Activated naive CD4-positive, alpha-beta T cell treated with anti-CD3 and anti-CD28 coated beads, Interleukin-2, amount 10 ng/mL, durations not matched to agents 7 days and 5 days (primary cell): Measurements from ENCODE around the gene CIBAR2.

Source experiments
- CTCF ChIA-PET: fragments of 350-600 bp; sonication (Branson Sonifier 250); formaldehyde crosslinking; loops from one replicate; lab custom pipeline; 2021; ENCODE audit warnings: antibody characterized with exemption; lab: Charles Lee
- DNase-seq: peaks from one replicate; pipeline ENCODE4 v3.0.0-alpha.2; 2020
- H3K27ac Mint-ChIP-seq: one replicate; pipeline ENCODE4 v1.8.0; 2021; ENCODE audit warnings: mild to moderate bottlenecking, moderate library complexity, mixed read lengths
- H3K27me3 Mint-ChIP-seq: one replicate; pipeline ENCODE4 v1.8.0; 2021; ENCODE audit warnings: mild to moderate bottlenecking, mixed read lengths
- H3K36me3 Mint-ChIP-seq: one replicate; pipeline ENCODE4 v1.8.0; 2021; ENCODE audit warnings: mixed read lengths
- H3K4me1 Mint-ChIP-seq: one replicate; pipeline ENCODE4 v1.8.0; 2021; ENCODE audit warnings: mixed read lengths
- H3K4me3 Mint-ChIP-seq: one replicate; pipeline ENCODE4 v1.8.0; 2021; ENCODE audit warnings: mild to moderate bottlenecking, moderate library complexity, mixed read lengths
- H3K9me3 Mint-ChIP-seq: one replicate; pipeline ENCODE4 v1.8.0; 2021; ENCODE audit warnings: mixed read lengths

CIBAR2 gene

DNA sequence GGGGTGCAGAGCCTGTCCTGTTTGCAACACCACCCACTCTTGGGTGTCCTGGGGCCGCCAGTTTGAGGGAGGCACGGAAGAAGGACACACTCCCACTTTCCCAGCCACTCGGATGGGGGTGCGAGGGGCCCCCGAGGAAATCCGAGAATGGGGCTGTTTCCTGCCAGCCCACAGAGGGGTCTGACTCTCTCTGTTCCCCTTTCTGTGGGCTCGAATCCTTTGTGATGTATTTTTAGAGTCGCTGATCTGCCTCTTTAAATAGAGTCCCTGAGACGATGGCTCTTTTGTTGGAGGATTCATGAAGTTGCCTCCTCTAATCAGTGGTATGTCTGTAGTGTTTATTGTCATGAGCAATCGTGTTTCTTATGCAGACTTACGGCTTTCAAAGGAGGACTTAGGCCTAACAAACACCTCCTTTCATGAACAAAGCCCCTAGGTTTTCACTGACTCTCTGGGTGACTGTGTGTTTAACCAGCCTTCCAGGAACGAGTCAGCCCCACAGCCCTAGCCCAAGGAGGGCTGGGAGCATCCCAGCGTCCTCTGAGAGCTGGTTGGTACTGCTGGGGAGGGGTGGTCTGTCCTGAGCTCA lies 29.1 kb downstream of the CIBAR2 start:
- Mint-ChIP-seq H3K27me3 (peaks cover 17% of the 10 kb centered on the region), H3K4me3 (no peak overlapping the region)

DNA sequence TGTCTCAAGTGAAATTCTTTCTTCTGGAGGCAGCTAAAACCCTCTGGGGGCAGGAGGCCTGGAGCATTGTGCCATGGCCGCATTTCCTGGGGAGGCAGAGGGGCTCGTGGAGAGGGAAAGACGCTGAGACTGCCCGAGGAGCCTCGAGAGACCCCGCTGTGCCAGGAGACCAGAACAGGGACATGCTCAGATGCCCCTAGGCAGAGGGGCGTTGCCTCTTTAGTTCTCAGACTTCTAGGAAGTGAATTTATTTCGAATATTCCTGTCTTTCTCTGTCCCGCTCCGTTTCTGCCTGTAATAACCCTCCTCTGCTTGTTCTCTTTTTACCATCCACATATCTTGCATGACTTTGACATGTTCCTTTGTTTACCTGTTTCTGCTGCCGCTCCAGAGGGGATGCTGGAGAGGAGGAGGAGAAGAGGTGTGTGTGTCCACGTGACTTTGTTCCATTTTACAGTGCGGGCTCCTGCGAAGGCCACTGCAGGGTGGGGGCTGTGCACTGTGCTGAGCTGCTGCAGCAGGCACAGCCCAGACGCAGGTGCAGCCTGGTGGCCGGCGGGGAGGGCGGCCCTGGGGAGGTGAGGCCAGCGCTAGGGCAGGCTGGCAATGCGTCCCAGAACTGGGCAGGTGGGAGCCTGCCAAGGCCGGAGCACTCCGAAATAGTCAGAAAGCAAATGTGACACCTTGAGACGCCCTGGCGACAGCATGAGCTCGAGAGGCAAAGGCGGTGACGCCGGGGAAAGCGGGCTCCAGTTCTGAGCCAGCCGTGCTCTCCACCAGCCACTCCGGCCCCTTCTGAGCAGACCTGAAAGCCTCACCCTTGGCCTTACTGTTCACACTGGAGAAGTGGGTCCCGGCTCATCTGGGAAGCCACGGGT lies 29.9 kb downstream of the CIBAR2 start:
- no peak overlapping the region for H3K27ac Mint-ChIP-seq

More for the DNA sequence above, 29.1 kb downstream of the CIBAR2 start:
- Mint-ChIP-seq H3K36me3 (no peaks in the 10 kb centered on the region), H3K4me1 (peaks cover 8% of the 10 kb centered on the region), H3K9me3 (no peaks in the 10 kb centered on the region), H3K27ac (no peak overlapping the region)
- no peak for DNase-seq
- CTCF ChIA-PET, result interaction anchor here (1.3 kb wide), 1 partner anchor 56 kb away, joined by 6 read pairs; no protein-coding TSS in a partner anchor

DNA sequence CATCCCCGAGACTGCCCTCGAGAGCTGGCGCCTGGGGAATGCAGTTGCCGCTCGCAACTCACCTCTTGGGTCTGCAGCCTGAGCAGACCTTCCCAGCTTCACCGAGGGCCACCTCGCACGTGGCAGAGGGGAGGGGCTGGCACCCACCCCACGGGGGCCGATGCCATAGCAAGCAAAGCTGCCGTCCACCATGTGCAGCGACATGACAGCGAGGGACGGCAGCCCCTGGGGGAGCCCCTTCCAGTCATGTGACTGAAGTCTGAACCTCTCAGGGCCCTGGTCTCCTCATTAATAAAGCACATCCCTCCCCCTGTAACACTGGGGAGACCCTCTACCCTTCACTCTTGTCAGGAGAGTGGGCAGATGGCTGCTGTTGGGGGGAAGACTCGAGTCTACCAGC lies 30.5 kb downstream of the CIBAR2 start:
- Mint-ChIP-seq H3K9me3 (no peaks in the 10 kb centered on the region), H3K4me3 (no peak overlapping the region)

More for the DNA sequence above, 29.9 kb downstream of the CIBAR2 start:
- Mint-ChIP-seq H3K4me1 (peaks cover 8% of the 10 kb centered on the region), H3K4me3 (no peak overlapping the region), H3K27me3 (peaks cover 17% of the 10 kb centered on the region), H3K9me3 (no peaks in the 10 kb centered on the region), H3K36me3 (no peaks in the 10 kb centered on the region)
- no peak for DNase-seq
- CTCF ChIA-PET, result no interaction called here

DNA sequence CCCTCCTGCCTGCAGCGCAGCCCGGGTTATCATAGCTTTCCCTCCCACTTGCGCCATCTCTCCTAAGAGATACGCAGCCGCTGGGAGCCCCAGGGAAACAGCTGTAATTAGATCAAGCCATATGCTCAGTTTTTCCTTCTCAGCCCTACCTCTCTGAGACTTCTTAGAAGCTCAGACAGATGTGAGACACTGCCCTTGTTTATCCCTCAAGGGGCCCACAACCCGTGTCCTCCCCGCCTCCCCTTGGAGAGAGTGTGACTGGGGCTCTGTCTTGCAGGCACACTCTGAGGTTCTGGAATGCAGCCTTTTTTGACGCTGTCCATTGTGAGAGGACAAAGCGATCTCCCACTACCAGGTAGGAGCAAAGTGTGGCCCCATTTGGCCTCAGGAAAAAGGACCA lies 31.2 kb downstream of the CIBAR2 start:
- no peaks in the 10 kb centered on the region for H3K9me3 Mint-ChIP-seq
- CTCF ChIA-PET, result no interaction called here
- H3K27me3 Mint-ChIP-seq, result peaks cover 17% of the 10 kb centered on the region
- no peaks in the 10 kb centered on the region for H3K36me3 Mint-ChIP-seq
- no peak overlapping the region for H3K27ac Mint-ChIP-seq
- no peak overlapping the region for H3K4me3 Mint-ChIP-seq
- DNase-seq, result no peak
- peaks cover 2% of the 10 kb centered on the region for H3K4me1 Mint-ChIP-seq

More for the DNA sequence above, 30.5 kb downstream of the CIBAR2 start:
- DNase-seq, result no peak
- CTCF ChIA-PET, result no interaction called here
- H3K27me3 Mint-ChIP-seq, result peaks cover 17% of the 10 kb centered on the region
- no peak overlapping the region for H3K27ac Mint-ChIP-seq
- H3K36me3 Mint-ChIP-seq, result no peaks in the 10 kb centered on the region
- H3K4me1 Mint-ChIP-seq, result peaks cover 5% of the 10 kb centered on the region

DNA sequence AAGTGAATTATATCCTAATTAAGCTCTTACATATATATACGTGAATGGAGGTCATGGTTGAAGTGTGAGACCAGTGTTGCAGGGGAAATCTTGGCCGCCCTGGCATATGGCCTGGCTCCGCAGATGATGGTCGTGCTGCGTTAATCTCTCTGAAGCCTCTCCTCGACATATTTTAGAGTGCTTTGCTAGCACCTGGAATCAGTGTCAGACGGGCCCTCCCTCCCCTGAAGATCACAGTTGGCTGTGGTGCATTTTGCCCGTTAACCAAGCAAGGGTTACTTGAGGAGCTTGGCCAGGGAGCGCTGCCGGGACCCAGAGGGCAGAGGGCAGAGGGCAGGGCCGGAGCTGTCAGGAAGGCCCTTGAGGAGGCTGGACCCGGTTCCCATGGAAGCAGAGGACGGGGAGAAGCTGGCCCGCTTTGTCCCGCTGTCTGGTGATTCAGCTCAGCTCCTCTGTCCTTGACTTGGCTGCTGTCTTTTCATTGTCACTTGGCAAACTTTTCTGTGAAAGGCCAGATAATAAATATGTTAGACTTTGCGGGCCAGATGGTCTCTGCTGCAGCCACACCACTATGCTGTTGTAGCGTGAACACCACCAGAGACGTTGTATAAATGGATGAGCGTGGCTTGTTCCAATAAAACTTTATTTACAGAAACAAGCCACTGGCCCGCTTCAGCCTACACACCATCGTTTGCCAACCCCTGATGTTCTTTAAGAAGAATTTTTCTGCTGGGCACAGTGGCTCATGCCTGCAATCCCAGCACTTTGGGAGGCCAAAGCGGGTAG lies 32.3 kb downstream of the CIBAR2 start:
- no peak for DNase-seq
- H3K4me1 Mint-ChIP-seq, result peaks cover 2% of the 10 kb centered on the region
- H3K4me3 Mint-ChIP-seq, result no peak overlapping the region
- H3K27ac Mint-ChIP-seq, result no peak overlapping the region
- H3K9me3 Mint-ChIP-seq, result no peaks in the 10 kb centered on the region
- H3K36me3 Mint-ChIP-seq, result no peaks in the 10 kb centered on the region
- CTCF ChIA-PET, result no interaction called here
- peaks cover 17% of the 10 kb centered on the region for H3K27me3 Mint-ChIP-seq

DNA sequence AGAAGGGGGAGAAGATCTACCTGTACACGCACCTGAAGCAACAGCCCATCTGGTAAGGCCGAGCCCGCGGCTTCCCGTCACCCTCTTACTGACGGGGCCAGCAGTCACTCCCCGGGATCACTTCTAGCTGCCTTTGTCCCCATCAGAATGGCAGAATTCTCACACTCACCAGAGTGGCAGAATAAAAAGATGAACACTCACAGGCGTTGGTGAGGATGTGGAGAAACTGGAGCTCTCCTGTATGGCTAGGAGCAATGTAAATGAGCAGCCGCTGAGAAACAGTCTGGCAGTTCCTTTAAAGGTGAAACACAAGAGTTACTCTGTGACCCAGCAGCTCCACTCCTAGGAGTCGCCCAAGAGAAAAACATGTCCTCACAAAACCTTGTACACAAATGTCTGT lies 33.3 kb downstream of the CIBAR2 start:
- Mint-ChIP-seq H3K36me3 (no peaks in the 10 kb centered on the region), H3K4me3 (no peak overlapping the region), H3K27me3 (peaks cover 17% of the 10 kb centered on the region), H3K27ac (no peak overlapping the region), H3K4me1 (peaks cover 2% of the 10 kb centered on the region), H3K9me3 (no peaks in the 10 kb centered on the region)
- CTCF ChIA-PET, result no interaction called here
- DNase-seq, result no peak

DNA sequence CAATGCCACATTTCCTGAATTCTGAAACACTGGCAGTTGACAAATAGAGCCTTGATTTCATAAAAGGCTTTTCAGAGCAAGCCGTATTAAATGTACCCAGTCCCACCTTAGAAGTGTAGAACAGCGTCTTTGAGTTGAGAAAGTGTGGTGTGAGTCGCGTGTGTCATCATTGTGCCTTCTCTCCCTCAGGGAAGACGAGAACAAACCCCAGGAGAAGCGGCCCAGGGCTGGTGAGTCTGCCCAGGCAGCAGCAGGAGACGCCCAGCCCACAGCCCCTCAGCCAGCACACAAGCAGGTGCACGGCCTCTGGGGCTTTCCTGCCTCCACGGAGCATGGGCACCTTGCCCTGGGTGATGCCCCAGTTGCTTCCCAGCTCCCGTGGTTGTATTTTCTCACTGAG lies 34.0 kb downstream of the CIBAR2 start:
- CTCF ChIA-PET, result no interaction called here
- DNase-seq, result no peak
- Mint-ChIP-seq H3K4me3 (no peak overlapping the region), H3K4me1 (peaks cover 2% of the 10 kb centered on the region), H3K27ac (no peak overlapping the region), H3K9me3 (no peaks in the 10 kb centered on the region), H3K27me3 (peaks cover 12% of the 10 kb centered on the region), H3K36me3 (no peaks in the 10 kb centered on the region)

DNA sequence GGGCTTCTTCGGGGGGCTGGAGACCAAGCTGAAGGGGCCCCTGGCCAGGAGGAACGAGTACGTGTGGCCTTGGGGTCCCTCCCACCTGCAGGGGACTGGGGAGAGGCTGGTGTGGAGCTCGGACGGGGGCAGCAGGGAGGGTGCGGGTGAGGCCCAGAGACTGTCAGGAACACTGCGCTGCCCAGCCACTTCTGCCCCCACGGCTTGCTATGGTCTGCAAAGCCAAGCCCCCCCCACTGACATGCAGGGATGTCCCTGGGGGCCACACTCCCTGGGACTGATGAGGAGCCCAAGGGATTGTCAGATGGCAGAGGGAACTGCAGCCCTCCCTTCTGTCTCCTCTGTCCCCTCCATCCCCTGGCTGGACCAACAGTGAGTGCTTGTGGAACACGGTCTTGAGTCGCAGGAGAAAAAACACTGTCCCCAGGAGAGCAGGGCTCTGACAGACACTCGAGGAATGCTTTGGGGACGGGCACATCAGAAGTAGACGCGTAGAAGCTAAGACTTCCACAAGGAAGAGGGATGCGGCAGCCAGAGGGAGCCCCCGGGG lies 34.6 kb downstream of the CIBAR2 start:
- no peaks in the 10 kb centered on the region for H3K4me1 Mint-ChIP-seq
- DNase-seq, result no peak
- no peaks in the 10 kb centered on the region for H3K9me3 Mint-ChIP-seq
- no peaks in the 10 kb centered on the region for H3K36me3 Mint-ChIP-seq
- no peak overlapping the region for H3K27ac Mint-ChIP-seq
- CTCF ChIA-PET, result no interaction called here
- H3K27me3 Mint-ChIP-seq, result peaks cover 9% of the 10 kb centered on the region
- H3K4me3 Mint-ChIP-seq, result no peak overlapping the region

DNA sequence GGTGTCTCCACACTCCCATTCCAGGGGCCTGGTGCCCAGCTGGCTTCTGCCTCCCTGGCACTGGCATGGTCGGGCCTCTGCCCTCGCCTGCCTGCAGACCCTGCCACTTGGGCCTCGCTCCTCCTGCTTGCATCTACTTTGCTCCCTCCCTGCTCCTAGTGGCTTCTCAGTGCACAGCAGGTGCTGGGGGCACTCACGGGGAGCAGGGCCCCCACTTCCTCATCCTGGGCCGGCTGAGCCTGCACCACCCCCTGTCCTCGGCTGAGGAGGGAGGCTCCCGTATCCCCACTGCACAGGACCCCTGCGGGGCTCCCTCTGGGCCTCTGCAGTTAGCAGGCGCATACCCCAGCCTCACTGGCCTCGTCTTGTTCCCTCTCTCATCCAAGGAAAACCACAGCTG lies 35.2 kb downstream of the CIBAR2 start:
- no peak overlapping the region for H3K27ac Mint-ChIP-seq
- CTCF ChIA-PET, result no interaction called here
- peaks cover 7% of the 10 kb centered on the region for H3K27me3 Mint-ChIP-seq
- no peak for DNase-seq
- H3K9me3 Mint-ChIP-seq, result no peaks in the 10 kb centered on the region
- no peaks in the 10 kb centered on the region for H3K36me3 Mint-ChIP-seq
- H3K4me1 Mint-ChIP-seq, result no peaks in the 10 kb centered on the region
- H3K4me3 Mint-ChIP-seq, result no peak overlapping the region

DNA sequence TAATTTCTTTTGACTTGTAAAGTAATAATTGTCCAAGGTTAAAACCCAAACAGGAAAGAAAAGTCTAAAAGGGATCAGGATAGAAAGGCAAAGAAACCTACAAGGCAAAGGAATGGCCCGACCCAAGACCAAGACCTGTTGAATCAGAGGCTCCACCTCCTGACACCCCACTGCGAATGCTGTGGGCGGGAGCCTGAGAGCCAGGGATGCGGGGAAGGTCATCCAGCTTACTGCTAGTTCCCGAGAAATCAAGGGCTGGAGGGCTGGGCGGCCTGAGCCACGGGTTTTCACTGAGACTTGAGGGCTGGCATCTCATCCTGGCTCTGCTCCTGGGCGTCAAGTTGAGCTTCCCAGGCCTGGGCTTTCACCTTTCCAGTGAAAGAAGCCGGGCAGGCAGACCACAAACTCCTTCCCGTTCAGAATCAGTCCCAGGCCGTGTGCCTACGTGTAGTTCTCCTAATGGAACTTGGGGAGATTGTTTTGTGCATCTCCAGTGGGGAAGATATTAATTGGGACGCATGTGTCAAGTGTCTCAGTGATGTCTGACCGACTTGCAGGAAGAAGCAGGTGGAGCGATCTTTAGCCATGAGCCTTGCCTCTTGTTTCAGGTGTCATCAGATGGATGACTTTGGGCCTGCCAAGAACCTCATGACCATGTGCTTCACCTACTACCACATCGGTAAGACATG lies 36.9 kb downstream of the CIBAR2 start:
- DNase-seq, result no peak
- Mint-ChIP-seq H3K36me3 (peaks cover 3% of the 10 kb centered on the region), H3K27me3 (no peaks in the 10 kb centered on the region), H3K9me3 (no peaks in the 10 kb centered on the region), H3K4me1 (no peaks in the 10 kb centered on the region), H3K4me3 (no peak overlapping the region), H3K27ac (no peak overlapping the region)
- CTCF ChIA-PET, result interaction anchor here (0.9 kb wide), 1 partner anchor 19 kb away, joined by 4 read pairs; no protein-coding TSS in a partner anchor

DNA sequence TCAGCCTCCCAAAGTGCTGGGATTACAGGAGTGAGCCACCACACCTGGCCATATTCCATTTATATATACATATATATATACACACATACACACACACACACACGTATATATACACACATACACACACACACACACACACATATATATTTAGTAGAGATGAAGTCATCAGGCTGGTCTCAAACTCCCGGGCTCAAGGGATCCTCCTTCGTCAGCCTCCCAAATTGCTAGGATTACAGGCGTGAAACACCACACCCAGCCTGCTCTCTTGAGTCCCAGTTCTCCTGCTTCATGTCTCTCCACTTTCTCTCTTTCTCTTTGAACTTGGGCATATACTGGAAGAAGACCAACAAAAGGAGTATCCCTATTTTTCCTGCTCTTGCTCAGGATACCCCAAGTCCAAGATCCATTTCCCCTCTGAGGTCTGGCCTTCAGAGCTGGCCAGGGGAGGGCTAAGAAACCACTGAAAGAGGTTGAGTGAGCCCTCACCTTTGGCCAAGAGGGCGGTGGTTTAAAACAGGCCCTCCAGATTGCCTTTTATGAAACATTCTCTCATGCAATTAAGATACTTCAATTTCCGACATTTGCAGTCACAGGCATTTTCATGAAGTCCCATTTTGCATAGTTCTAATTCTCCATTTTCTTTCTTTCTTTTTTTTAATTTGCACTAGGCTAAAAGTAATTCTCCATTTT lies 37.9 kb downstream of the CIBAR2 start:
- CTCF ChIA-PET, result interaction anchor here (1.3 kb wide), 1 partner anchor 10 kb away, joined by 3 read pairs; no protein-coding TSS in a partner anchor
- Mint-ChIP-seq H3K27me3 (no peaks in the 10 kb centered on the region), H3K27ac (no peak overlapping the region), H3K4me1 (no peaks in the 10 kb centered on the region), H3K4me3 (no peak overlapping the region), H3K9me3 (no peaks in the 10 kb centered on the region), H3K36me3 (peaks cover 3% of the 10 kb centered on the region)
- no peak for DNase-seq

DNA sequence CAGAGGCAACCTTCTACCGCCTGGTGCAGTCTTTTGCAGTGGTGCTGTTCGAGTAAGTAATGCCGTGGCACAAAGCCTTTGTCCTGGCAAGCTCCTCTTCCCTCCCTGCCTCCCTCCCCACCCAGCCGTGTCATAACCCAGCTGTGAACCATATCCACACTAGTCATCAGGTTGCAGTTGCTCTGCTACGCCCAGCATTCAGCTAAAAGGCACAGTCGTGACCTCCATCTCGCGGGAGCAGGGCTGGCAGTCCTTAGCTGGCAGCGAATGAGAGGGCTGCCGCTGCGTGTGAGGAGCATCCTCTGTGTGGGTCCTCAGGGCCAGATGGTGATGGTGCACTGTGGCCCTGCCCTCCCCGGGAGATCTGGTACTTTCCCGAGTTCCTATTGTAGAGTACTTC lies 39.3 kb downstream of the CIBAR2 start:
- Mint-ChIP-seq H3K9me3 (no peaks in the 10 kb centered on the region), H3K4me3 (no peak overlapping the region), H3K4me1 (no peaks in the 10 kb centered on the region), H3K27ac (no peak overlapping the region), H3K27me3 (no peaks in the 10 kb centered on the region), H3K36me3 (peaks cover 3% of the 10 kb centered on the region)
- no peak for DNase-seq
- CTCF ChIA-PET, result no interaction called here

DNA sequence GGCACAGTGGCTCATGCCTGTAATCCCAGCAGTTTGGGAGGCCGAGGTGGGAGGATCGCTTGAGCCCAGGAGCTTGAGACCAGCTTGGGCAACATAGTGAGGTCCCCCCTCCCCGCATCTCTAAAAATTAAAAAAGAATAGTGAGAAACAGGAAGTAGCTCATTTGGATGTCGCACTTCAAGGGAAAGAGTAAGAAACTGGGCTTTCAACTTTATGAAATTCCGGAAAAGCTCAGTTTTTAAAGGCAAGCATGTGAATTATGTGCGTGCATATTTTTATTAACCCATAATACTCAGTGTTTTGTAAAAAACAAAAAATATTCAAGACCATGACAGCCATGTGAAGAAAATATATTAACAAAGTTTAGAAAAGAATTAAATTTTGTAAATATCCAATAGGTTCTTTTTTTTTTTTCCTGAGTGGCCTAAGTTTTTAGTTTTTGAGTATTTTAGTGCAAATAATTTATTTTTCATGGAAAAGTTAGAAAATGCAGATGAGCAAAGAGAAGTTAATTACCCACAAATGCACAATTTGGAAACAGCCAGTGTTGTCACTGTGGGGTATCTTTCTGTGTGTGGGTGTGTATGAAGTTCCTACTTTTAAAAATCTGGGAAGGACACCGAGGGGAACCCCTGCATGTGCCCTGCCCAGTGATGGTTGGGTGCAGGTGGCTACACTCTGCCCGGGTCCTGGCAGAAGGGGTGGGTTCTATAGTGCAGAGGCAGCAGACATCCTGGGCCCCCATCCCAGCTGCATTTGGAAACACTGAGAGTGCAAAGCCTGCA lies 40.0 kb downstream of the CIBAR2 start:
- DNase-seq, result no peak
- no peaks in the 10 kb centered on the region for H3K4me1 Mint-ChIP-seq
- no peak overlapping the region for H3K4me3 Mint-ChIP-seq
- H3K27me3 Mint-ChIP-seq, result no peaks in the 10 kb centered on the region
- CTCF ChIA-PET, result no interaction called here
- peaks cover 3% of the 10 kb centered on the region for H3K36me3 Mint-ChIP-seq
- no peaks in the 10 kb centered on the region for H3K9me3 Mint-ChIP-seq
- H3K27ac Mint-ChIP-seq, result no peak overlapping the region
